Peyer's patch (tissue), 4 donors: ENCODE data around the gene TXNDC16.

Experiments
- CTCF ChIP-seq, 6 experiments: fragments of 450-650 bp in 4 of 6; fragments of 200-600 bp in 2 of 6; sonication (generic) in 1 of 6; IDR thresholded peaks; one replicate each; pipeline ENCODE4 v1.5.1; 2017 to 2019; ENCODE audit warnings: antibody characterized with exemption in 6 of 6, mild to moderate bottlenecking in 3 of 6, moderate library complexity in 1 of 6
- POLR2A ChIP-seq, 2 donors: fragments of 450-650 bp; IDR thresholded peaks; one replicate each; pipeline ENCODE4 v1.5.1; 2017; ENCODE audit warnings: antibody characterized with exemption in 2 of 2, mild to moderate bottlenecking in 2 of 2, moderate library complexity in 2 of 2

- TF ChIP-seq CTCF (IDR thresholded peaks at IDR 0.05) (no peak), POLR2A (IDR thresholded peaks at IDR 0.05) (no peak)
Measured at GRCh38 chr14:52463375-52463774, 88.9 kb downstream of the TXNDC16 start.
